Esophagus muscularis mucosa (tissue), 4 donors: ENCODE measurements around the gene MPV17L.
"Not testable (repeated sequence)": the region's sequence is repeated elsewhere in the genome, so short reads cannot be mapped to it uniquely, and the experiment has no call there.

Experiments
- CTCF ChIP-seq, 3 experiments: fragments of 200-600 bp in 2 of 3; fragments of 450-650 bp in 1 of 3; sonication (generic) in 2 of 3; IDR thresholded peaks; one replicate each; pipeline ENCODE4 v1.5.1; 2017 to 2019; ENCODE audit warnings: antibody characterized with exemption in 3 of 3, mild to moderate bottlenecking in 2 of 3, moderate library complexity in 1 of 3
- EP300 ChIP-seq: sonication (generic); formaldehyde crosslinking; IDR thresholded peaks from one replicate; pipeline ENCODE4 v1.6.1; 2017; ENCODE audit warnings: antibody characterized with exemption
- POLR2A ChIP-seq: fragments of 450-650 bp; IDR thresholded peaks from one replicate; pipeline ENCODE4 v1.6.1; 2017; ENCODE audit warnings: antibody characterized with exemption, moderate library complexity, mild to moderate bottlenecking, low read depth
- POLR2AphosphoS5 ChIP-seq, 2 donors: sonication (generic); formaldehyde crosslinking; IDR thresholded peaks; one replicate each; pipeline ENCODE4 v1.6.1; 2017; ENCODE audit warnings: antibody characterized with exemption in 2 of 2

- TF ChIP-seq CTCF (IDR thresholded peaks at IDR 0.05); POLR2A; POLR2AphosphoS5 (IDR thresholded peaks at IDR 0.05); EP300: not testable (repeated sequence)
Observed at GRCh38 chr16:15404091-15404490, 8.5 kb downstream of the MPV17L start.
